ENCODE results near the gene GALNTL6.

Gene GALNTL6

DNA sequence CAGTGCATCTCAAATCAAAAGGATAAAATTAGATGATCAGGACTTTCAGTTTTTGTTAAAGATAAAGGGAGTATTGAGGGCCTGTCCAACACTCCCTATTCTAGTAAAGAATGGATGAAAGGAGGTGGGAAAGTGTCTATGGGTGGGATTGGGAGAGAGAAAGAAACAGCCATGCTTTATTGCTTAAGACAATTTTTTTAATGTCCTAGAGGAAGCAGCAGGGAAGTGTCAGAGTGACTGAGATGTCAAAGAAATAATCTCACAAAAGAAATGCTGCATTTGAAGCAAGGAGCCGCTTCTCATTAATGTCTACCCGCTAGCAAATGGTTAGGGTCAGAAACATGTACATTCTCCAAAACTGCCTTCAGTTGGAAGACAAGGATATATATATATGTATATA, 1238.0 kb downstream of the GALNTL6 start:
- TF ChIP-seq POLR2AphosphoS5 (IDR thresholded peaks at IDR 0.05; ENCODE audit: low read depth) (no peak), GABPA (IDR thresholded peaks at IDR 0.05; ENCODE audit: low read depth) (no peak), SPI1 (IDR thresholded peaks at IDR 0.05; ENCODE audit: borderline replicate concordance, low read depth) (no peak), REST (IDR thresholded peaks at IDR 0.05; ENCODE audit: insufficient replicate concordance, low read depth) (no peak)
- TF ChIP-seq, protein P1, sequence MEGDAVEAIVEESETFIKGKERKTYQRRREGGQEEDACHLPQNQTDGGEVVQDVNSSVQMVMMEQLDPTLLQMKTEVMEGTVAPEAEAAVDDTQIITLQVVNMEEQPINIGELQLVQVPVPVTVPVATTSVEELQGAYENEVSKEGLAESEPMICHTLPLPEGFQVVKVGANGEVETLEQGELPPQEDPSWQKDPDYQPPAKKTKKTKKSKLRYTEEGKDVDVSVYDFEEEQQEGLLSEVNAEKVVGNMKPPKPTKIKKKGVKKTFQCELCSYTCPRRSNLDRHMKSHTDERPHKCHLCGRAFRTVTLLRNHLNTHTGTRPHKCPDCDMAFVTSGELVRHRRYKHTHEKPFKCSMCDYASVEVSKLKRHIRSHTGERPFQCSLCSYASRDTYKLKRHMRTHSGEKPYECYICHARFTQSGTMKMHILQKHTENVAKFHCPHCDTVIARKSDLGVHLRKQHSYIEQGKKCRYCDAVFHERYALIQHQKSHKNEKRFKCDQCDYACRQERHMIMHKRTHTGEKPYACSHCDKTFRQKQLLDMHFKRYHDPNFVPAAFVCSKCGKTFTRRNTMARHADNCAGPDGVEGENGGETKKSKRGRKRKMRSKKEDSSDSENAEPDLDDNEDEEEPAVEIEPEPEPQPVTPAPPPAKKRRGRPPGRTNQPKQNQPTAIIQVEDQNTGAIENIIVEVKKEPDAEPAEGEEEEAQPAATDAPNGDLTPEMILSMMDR (IDR thresholded peaks at IDR 0.05; ENCODE audit: insufficient read depth, low read length): no peak
- DNase-seq (ENCODE audit: low read depth in 1 of 2, low spot score in 1 of 2): no peak
- H3K4me3 ChIP-seq (replicated peaks; ENCODE audit: insufficient read depth, low read length): no peak overlapping the region
- no peak overlapping the region for H3K27ac ChIP-seq (replicated peaks)
- H3K27me3 ChIP-seq (ENCODE audit: insufficient read depth, poor library complexity, severe bottlenecking): no peaks in the 10 kb centered on the region

- TF ChIP-seq, protein P1 (IDR thresholded peaks at IDR 0.05; ENCODE audit: insufficient read depth, low read length): no peak
- TF ChIP-seq REST (IDR thresholded peaks at IDR 0.05; ENCODE audit: insufficient replicate concordance, low read depth) (no peak), POLR2AphosphoS5 (IDR thresholded peaks at IDR 0.05; ENCODE audit: low read depth) (no peak), GABPA (IDR thresholded peaks at IDR 0.05; ENCODE audit: low read depth) (no peak), SPI1 (IDR thresholded peaks at IDR 0.05; ENCODE audit: borderline replicate concordance, low read depth) (no peak)
- no peak overlapping the region for H3K4me3 ChIP-seq (replicated peaks; ENCODE audit: insufficient read depth, low read length)
- H3K27me3 ChIP-seq (ENCODE audit: insufficient read depth, poor library complexity, severe bottlenecking): no peaks in the 10 kb centered on the region
- no peak for DNase-seq (ENCODE audit: low read depth in 1 of 2, low spot score in 1 of 2)
- no peak overlapping the region for H3K27ac ChIP-seq (replicated peaks)
Measured at GRCh38 chr4:173051716-173052115, 1238.5 kb downstream of the GALNTL6 start.

GRCh38 chr4:173052439-173052838, 1239.2 kb downstream of the GALNTL6 start:
- no peaks in the 10 kb centered on the region for H3K27me3 ChIP-seq (ENCODE audit: insufficient read depth, poor library complexity, severe bottlenecking)
- H3K4me3 ChIP-seq (replicated peaks; ENCODE audit: insufficient read depth, low read length): no peak overlapping the region
- DNase-seq (ENCODE audit: low read depth in 1 of 2, low spot score in 1 of 2): no peak
- TF ChIP-seq SPI1 (IDR thresholded peaks at IDR 0.05; ENCODE audit: borderline replicate concordance, low read depth) (no peak), REST (IDR thresholded peaks at IDR 0.05; ENCODE audit: insufficient replicate concordance, low read depth) (no peak), GABPA (IDR thresholded peaks at IDR 0.05; ENCODE audit: low read depth) (no peak), POLR2AphosphoS5 (IDR thresholded peaks at IDR 0.05; ENCODE audit: low read depth) (no peak)
- TF ChIP-seq, protein P1 (IDR thresholded peaks at IDR 0.05; ENCODE audit: insufficient read depth, low read length): no peak
- H3K27ac ChIP-seq (replicated peaks): no peak overlapping the region

Data from HL-60 (cell line).